Lung (tissue), 12 donors: Measurements from ENCODE around the gene CDS1. TPM values are rescaled to one million over a fixed set of nuclear protein-coding genes. Genes with fewer than 3 reads are reported as not detected.
"Not testable (repeated sequence)": the region's sequence is repeated elsewhere in the genome, so short reads cannot be mapped to it uniquely, and the experiment has no call there.

ENCODE experiments used
- ATAC-seq: fragments of 200-7000 bp; cut with Tn5 transposase; one replicate; pipeline ENCODE4 v1.9.1; 2020; ENCODE audit warnings: moderate number of reproducible peaks; ENCODE audit not compliant: insufficient read depth, low FRiP score
- DNase-seq, 3 donors: peaks; one replicate each; pipeline ENCODE4 v3.0.0-alpha.2; 2013 to 2017
- H3K27ac ChIP-seq, 2 donors: one replicate each; pipeline ENCODE4 v1.5.1; 2013; ENCODE audit warnings: mild to moderate bottlenecking in 2 of 2, moderate library complexity in 2 of 2, control low read depth in 1 of 2, inconsistent platforms in 1 of 2, low read depth in 1 of 2, low read length in 1 of 2
- H3K27me3 ChIP-seq, 3 donors: one replicate each; pipeline ENCODE4 v1.5.1; 2013; ENCODE audit warnings: low read length in 2 of 3; ENCODE audit not compliant: control insufficient read depth in 3 of 3, insufficient read depth in 3 of 3
- H3K36me3 ChIP-seq, 4 donors: one replicate each; pipeline ENCODE4 v1.5.1; 2013; ENCODE audit warnings: low read length in 4 of 4, mild to moderate bottlenecking in 1 of 4, moderate library complexity in 1 of 4; ENCODE audit not compliant: control insufficient read depth in 4 of 4, insufficient read depth in 4 of 4
- H3K4me1 ChIP-seq, 5 donors: one replicate each; pipeline ENCODE4 v1.5.1; 2013; ENCODE audit warnings: low read length in 5 of 5, mild to moderate bottlenecking in 2 of 5, moderate library complexity in 1 of 5; ENCODE audit not compliant: control insufficient read depth in 5 of 5, insufficient read depth in 5 of 5
- H3K4me3 ChIP-seq: one replicate; pipeline ENCODE4 v1.5.1; 2013; ENCODE audit warnings: mild to moderate bottlenecking, control low read depth, moderate library complexity
- H3K9ac ChIP-seq, 2 donors: one replicate each; pipeline ENCODE4 v1.5.1; 2013; ENCODE audit warnings: low read length in 2 of 2, control low read depth in 1 of 2; ENCODE audit not compliant: insufficient read depth in 1 of 2
- H3K9me3 ChIP-seq, 4 donors: one replicate each; pipeline ENCODE4 v1.5.1; 2013; ENCODE audit warnings: low read length in 3 of 4, mild to moderate bottlenecking in 1 of 4, moderate library complexity in 1 of 4; ENCODE audit not compliant: control insufficient read depth in 4 of 4, insufficient read depth in 3 of 4
- CTCF ChIP-seq: IDR thresholded peaks from 2 replicates; pipeline ENCODE4 v1.5.1; 2012; ENCODE audit warnings: mild to moderate bottlenecking; ENCODE audit errors: control extremely low read depth, extremely low read depth
- WGBS, 2 donors: extraction: QIAGEN DNeasy Blood & Tissue Kit; methylation state at CpG; one replicate each; pipeline ENCODE4 v1.1.7; 2013; 5-methylcytosine and 5-hydroxymethylcytosine counted together
- polyA plus RNA-seq, 2 donors: library from polyadenylated mRNA; stranded (reverse); fragments of 200-250 nt; gene quantifications; one replicate each; pipeline ENCODE4 v1.2.1, GENCODE V29; 2013
- total RNA-seq, 2 donors: library from RNA; depleted of rRNA in 1 of 2; stranded (reverse); fragments of >200 nt in 1 of 2; gene quantifications; one replicate each; pipeline ENCODE4 v1.2.1, GENCODE V29; 2014 to 2021
- donor health status: control.
- donor health status: control.
- donor health status: Bipolar disorder and iron deficiency.
- donor health status: healthy.
- donor health status: DM: yes; HTN: yes; CAD: no.

CDS1 gene
- total and polyA plus RNA-seq, 4 donors, result 10.7 to 32.7 (median 18.8) TPM

DNA sequence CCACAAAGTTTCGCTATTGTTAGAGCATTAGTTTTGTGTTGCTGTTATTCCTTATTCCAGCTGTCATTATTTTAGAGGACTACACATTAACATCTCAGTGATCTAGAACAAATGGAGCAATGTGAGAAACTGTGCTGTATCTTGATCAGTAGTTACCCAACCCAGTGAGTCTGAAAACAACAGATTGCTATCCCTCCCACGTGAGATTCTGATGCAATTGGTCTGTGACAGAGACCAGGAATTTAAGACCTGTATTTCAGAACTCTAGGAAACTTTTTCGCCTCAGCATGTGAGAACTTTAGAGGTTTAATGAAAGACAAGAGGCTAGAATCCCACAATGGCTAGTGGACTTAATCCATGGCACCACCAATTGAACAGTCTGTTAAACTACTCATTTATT lies 35.7 kb upstream of the CDS1 start:
- no peaks in the 10 kb centered on the region for H3K36me3 ChIP-seq
- no peak for TF ChIP-seq CTCF
- H3K9me3 ChIP-seq, result peaks cover 0 to 2% (median 0%) of the 10 kb centered on the region in 4 donors
- no peak overlapping the region for H3K27ac ChIP-seq
- DNase-seq, result no peak
- 84 to 88% methylated on average over 3 of the region's 3 CpGs for WGBS, 2 donors
- no peaks in the 10 kb centered on the region for H3K27me3 ChIP-seq
- H3K9ac ChIP-seq, result no peak overlapping the region
- H3K4me3 ChIP-seq, result no peak overlapping the region
- H3K4me1 ChIP-seq, result no peaks in the 10 kb centered on the region
- ATAC-seq, result no peak

- 90 to 94% methylated on average over 6 of the region's 6 CpGs for WGBS, 2 donors
- not testable (repeated sequence) for H3K4me3 ChIP-seq
These were observed 33.7 kb upstream of the CDS1 start for GRCh38 chr4:84549191-84549590.

DNA sequence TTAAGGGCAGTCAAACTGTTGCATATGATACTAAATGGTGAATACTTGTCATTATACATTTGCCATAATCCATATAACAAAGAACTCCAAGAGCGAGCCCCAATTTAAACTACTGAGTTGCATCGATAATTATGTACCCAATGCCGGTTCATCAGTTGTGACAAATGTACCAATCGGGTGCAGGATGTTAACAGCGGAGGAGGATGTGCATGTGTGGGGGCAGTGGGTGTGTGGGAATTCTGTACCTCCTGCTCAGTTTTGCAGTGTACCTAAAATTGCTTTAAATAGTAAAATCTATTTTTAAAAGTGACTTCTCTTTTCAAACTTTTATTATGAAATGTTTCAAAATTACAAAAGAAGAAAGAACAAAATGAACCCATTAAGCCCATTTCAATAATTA lies 20.8 kb upstream of the CDS1 start:
- ATAC-seq (no peak), DNase-seq (no peak)
- WGBS, 2 donors, result 92 to 94% methylated on average over 5 of the region's 5 CpGs
- Histone ChIP-seq H3K4me1 (no peaks in the 10 kb centered on the region), H3K9me3 (no peaks in the 10 kb centered on the region), H3K27me3 (no peaks in the 10 kb centered on the region), H3K4me3 (no peak overlapping the region), H3K27ac (no peak overlapping the region), H3K9ac (no peak overlapping the region), H3K36me3 (no peaks in the 10 kb centered on the region)
- no peak for TF ChIP-seq CTCF

More at GRCh38 chr4:84549191-84549590, 33.7 kb upstream of the CDS1 start:
- not testable (repeated sequence) for H3K27ac ChIP-seq, H3K36me3 ChIP-seq, H3K27me3 ChIP-seq, ATAC-seq, H3K9ac ChIP-seq, H3K9me3 ChIP-seq, H3K4me1 ChIP-seq, DNase-seq

- no peak overlapping the region for H3K4me3 ChIP-seq
- ATAC-seq (no peak), DNase-seq (no peak)
- no peak overlapping the region for H3K9ac ChIP-seq
- H3K36me3 ChIP-seq, result no peaks in the 10 kb centered on the region
- H3K4me1 ChIP-seq, result no peaks in the 10 kb centered on the region
- H3K27me3 ChIP-seq, result no peaks in the 10 kb centered on the region
- TF ChIP-seq CTCF, result no peak
- 83 to 91% methylated on average over 4 of the region's 4 CpGs for WGBS, 2 donors
- no peak overlapping the region for H3K27ac ChIP-seq
- H3K9me3 ChIP-seq, result no peaks in the 10 kb centered on the region
These were observed 19.9 kb upstream of the CDS1 start for GRCh38 chr4:84563002-84563401.
